ENCODE data around the gene CDRT15L2. TPM values are rescaled to one million over a fixed set of nuclear protein-coding genes. Genes with fewer than 3 reads are reported as not detected.
"Not testable (repeated sequence)": the region's sequence is repeated elsewhere in the genome, so short reads cannot be mapped to it uniquely, and the experiment has no call there.

The CDRT15L2 gene
- total and polyA plus RNA-seq, 4 donors = not detected

DNA sequence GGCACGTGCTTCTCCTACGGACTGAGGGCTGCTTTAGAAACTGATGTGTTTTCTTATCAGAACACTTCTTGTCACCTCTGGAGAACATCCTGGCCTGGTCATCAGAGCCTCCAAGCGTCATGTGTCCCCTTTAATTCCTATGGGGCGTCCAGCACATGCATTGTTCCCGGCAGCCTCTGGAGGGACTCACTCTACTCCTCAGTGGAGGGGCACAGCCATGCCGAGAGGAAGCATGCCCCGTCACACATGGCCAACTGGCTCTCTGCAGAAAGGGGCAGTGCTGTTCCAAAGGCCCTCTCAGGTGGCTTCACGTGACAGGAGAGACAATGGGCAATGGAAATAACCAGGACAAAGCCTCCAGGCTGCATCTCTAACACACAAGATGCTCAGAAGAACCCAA, 31.8 kb downstream of the CDRT15L2 start:
- Histone ChIP-seq H3K36me3 (ENCODE audit: control insufficient read depth, insufficient read depth, low read length) (no peaks in the 10 kb centered on the region), H3K4me3 (ENCODE audit: low read depth, low read length) (no peak overlapping the region), H3K27me3 (ENCODE audit: control insufficient read depth, insufficient read depth, low read length) (no peaks in the 10 kb centered on the region), H3K4me1 (ENCODE audit: control insufficient read depth, insufficient read depth, low read length) (no peaks in the 10 kb centered on the region), H3K27ac (ENCODE audit: low read depth, low read length) (no peak overlapping the region), H3K9me3 (ENCODE audit: control insufficient read depth, insufficient read depth, low read length) (no peaks in the 10 kb centered on the region)
- WGBS (ENCODE audit: insufficient coverage) = 84% methylated on average over 8 of the region's 8 CpGs
- DNase-seq (ENCODE audit: low read depth in 4 of 6, low spot score in 6 of 6) = no peak

DNA sequence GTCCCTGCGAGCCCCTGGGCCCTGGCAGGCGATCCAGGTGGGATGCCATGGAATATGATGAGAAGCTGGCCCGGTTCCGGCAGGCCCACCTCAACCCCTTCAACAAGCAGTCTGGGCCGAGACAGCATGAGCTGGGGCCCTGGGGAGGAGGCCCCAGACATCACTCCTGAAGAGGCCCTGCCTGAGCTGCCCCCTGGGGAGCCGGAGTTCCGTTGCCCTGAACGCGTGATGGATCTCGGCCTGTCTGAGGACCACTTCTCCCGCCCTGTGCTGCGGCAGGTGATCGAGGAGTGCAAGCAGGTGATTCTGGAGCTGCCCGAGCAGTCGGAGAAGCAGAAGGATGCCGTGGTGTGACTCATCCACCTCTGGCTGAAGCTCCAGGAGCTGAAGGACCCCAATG, 33.1 kb downstream of the CDRT15L2 start:
- WGBS (ENCODE audit: insufficient coverage) = 96% methylated on average over 14 of the region's 16 CpGs
- H3K27me3 ChIP-seq (ENCODE audit: control insufficient read depth, insufficient read depth, low read length) = no peaks in the 10 kb centered on the region
- H3K36me3 ChIP-seq (ENCODE audit: control insufficient read depth, insufficient read depth, low read length) = no peaks in the 10 kb centered on the region
- H3K4me1 ChIP-seq (ENCODE audit: control insufficient read depth, insufficient read depth, low read length) = no peaks in the 10 kb centered on the region
- H3K27ac ChIP-seq (ENCODE audit: low read depth, low read length) = no peak overlapping the region
- no peak overlapping the region for H3K4me3 ChIP-seq (ENCODE audit: low read depth, low read length)
- no peaks in the 10 kb centered on the region for H3K9me3 ChIP-seq (ENCODE audit: control insufficient read depth, insufficient read depth, low read length)
- no peak for DNase-seq (ENCODE audit: low read depth in 4 of 6, low spot score in 6 of 6)

DNA sequence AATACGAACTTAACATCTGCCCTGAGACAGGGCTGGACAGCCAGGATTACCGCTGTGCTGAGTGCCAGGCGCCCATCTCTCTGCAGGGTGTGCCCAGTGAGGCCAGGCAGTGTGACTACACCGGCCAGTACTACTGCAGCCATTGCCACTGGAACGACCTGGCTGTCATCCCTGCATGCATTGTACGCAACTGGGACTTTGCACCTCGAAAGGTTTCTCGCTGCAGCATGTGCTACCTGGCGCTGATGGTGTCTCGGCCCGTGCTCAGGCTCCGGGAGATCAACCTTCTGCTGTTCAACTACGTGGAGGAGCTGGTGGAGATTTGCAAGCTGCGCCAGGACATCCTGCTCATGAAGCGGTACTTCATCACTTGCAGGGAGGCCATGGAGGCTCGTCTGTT, 33.7 kb downstream of the CDRT15L2 start:
- Histone ChIP-seq H3K4me1 (ENCODE audit: control insufficient read depth, insufficient read depth, low read length) (no peaks in the 10 kb centered on the region), H3K27me3 (ENCODE audit: control insufficient read depth, insufficient read depth, low read length) (no peaks in the 10 kb centered on the region), H3K4me3 (ENCODE audit: low read depth, low read length) (no peak overlapping the region), H3K27ac (ENCODE audit: low read depth, low read length) (no peak overlapping the region), H3K9me3 (ENCODE audit: control insufficient read depth, insufficient read depth, low read length) (no peaks in the 10 kb centered on the region), H3K36me3 (ENCODE audit: control insufficient read depth, insufficient read depth, low read length) (no peaks in the 10 kb centered on the region)
- no peak for DNase-seq (ENCODE audit: low read depth in 4 of 6, low spot score in 6 of 6)
- WGBS (ENCODE audit: insufficient coverage) = 95% methylated on average over 16 of the region's 16 CpGs

GRCh38 chr17:20613905-20614304, 34.4 kb downstream of the CDRT15L2 start:
- no peaks in the 10 kb centered on the region for H3K27me3 ChIP-seq (ENCODE audit: control insufficient read depth, insufficient read depth, low read length)
- no peak for DNase-seq (ENCODE audit: low read depth in 4 of 6, low spot score in 6 of 6)
- no peak overlapping the region for H3K4me3 ChIP-seq (ENCODE audit: low read depth, low read length)
- no peaks in the 10 kb centered on the region for H3K36me3 ChIP-seq (ENCODE audit: control insufficient read depth, insufficient read depth, low read length)
- no peak overlapping the region for H3K27ac ChIP-seq (ENCODE audit: low read depth, low read length)
- H3K4me1 ChIP-seq (ENCODE audit: control insufficient read depth, insufficient read depth, low read length) = no peaks in the 10 kb centered on the region
- H3K9me3 ChIP-seq (ENCODE audit: control insufficient read depth, insufficient read depth, low read length) = no peaks in the 10 kb centered on the region
- WGBS (ENCODE audit: insufficient coverage) = 89% methylated on average over 12 of the region's 13 CpGs

DNA sequence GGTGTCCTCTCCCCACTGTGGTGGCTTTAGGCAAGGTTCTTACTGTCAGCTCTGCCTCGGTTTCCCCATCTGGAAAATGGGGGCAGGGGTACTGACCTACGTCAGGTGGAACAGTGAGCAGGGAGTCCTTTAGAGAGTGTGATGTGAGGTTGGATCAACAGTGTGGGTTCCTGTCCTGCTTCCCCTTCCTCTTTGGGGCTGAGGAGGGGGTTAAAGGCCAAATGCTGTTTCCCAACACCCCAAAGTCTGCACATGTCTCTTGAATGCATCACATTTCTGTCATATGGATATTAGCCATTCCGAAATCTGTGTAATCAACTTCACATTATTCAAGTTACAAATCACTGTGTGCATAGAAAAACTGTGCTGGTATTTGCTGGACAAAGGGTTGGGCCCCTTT, 35.9 kb downstream of the CDRT15L2 start:
- not testable (repeated sequence) for H3K27ac ChIP-seq (ENCODE audit: low read depth, low read length); H3K4me3 ChIP-seq (ENCODE audit: low read depth, low read length); H3K27me3 ChIP-seq (ENCODE audit: control insufficient read depth, insufficient read depth, low read length); H3K4me1 ChIP-seq (ENCODE audit: control insufficient read depth, insufficient read depth, low read length); DNase-seq (ENCODE audit: low read depth in 4 of 6, low spot score in 6 of 6); H3K36me3 ChIP-seq (ENCODE audit: control insufficient read depth, insufficient read depth, low read length); H3K9me3 ChIP-seq (ENCODE audit: control insufficient read depth, insufficient read depth, low read length)
- 85% methylated on average over 2 of the region's 3 CpGs for WGBS (ENCODE audit: insufficient coverage)

Small RNA genes lying within 50 kb of the gene (small RNA-seq; reads per million reads assigned to genes)
- not detected for gene AC015818.1 (ENCODE audit: low replicate concordance)
- not detected for gene AC087499.1 (ENCODE audit: low replicate concordance)
- not detected for gene AC087499.3 (ENCODE audit: low replicate concordance)

Other genes with a start within 250 kb of the CDRT15L2 start
- gene LGALS9B, start 112.2 kb upstream of the CDRT15L2 start, total RNA-seq = not detected
- gene LGALS9B, start 112.2 kb upstream of the CDRT15L2 start, polyA plus RNA-seq (ENCODE audit: insufficient read length in 2 of 2) = not detected